HG03139 (cell line): Measurements from ENCODE around the gene ADH1A.
"Not testable (repeated sequence)": the region's sequence is repeated elsewhere in the genome, so short reads cannot be mapped to it uniquely, and the experiment has no call there.

Experiments used
- ATAC-seq: cut with Tn5 transposase; IDR thresholded peaks from one replicate; pipeline ENCODE4 v1.9.1; 2021; ENCODE audit not compliant: unreplicated experiment

The ADH1A gene

DNA sequence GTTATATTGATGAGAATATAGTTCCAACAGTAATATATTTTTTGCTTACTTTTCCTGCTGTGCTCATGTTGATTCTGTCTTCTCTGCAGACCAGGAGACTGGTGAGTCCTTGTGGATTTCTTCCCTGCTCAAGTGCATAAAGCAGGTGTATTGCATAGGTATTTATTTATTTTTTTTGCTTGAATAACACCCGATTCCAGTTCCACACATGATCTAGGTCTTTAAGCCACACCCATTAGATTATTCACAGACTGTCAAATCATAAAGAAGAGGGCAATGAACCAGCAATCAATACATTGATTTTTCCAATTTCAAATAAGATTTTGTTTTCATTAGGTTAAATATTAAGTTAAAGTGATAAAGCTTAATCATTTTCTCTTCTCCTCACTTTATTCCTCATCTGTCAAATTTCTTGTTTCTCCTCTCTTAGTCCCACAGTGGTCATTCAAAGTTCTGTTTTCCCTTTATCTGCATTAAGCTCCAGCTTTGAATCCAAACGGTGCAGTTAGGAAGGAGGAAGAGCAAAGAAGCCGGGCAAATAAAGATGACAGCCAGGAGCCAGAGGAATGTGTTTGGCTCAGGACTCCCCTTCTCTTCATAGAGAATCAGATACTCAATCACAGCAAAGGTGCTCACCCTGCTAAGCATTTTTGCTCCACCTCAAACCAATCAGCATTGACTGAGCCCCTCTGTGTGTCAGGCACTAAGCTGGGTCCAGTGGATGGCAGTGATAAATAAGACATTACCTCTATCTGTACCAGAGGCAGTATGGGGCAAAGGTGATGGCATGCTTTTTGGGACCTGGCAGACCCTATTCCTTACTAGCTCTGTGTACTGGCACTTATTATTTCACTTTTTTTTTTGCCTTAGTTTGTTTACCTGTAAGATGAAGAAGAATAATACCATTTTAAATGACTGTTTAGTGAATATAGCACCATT, at the start of gene ADH1A:
Gene ADH1A (minus strand): TSS at position 138 of the 939 bp plus-strand sequence. CDS start 71 bp downstream, at position 67.
- ATAC-seq: no peak

DNA sequence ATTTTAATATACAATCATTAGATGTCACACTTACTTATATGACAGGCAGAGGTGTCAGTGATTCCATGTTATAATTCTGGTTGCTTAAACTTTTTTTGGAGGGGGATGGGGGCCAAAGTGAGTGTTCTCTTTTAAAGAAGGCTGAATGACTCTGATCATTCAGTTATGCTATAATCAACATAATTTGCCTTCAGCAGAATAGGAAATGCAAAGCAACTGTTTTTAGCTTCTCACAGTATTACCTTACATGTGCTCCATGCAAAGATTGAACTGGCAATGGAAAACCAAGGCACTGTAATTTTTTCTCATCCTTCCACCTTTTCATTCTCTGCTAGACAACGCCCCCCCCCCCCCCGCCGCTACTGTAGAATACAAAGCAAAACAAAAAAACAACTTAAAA, 48.4 kb upstream of the ADH1A start:
- ATAC-seq: no peak

DNA sequence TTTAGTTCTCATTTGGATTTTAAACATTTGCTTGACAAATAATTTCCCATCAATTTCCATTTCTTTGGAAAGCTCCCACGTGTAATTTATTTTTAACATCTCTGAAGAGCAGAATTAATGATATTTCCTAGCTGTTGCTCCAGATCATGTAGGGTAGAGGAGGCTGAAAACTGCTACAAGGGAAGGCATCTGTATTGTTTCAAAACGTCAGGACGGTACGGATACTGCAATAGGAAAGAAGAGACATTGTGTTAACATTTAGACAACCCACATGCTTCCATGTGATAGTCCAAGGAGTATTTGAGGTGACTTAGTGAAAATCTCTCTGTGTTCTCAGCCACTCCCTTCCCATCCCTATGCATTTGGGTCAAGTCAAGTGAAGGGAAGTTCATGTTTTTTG, 45.8 kb upstream of the ADH1A start:
- ATAC-seq: no peak

DNA sequence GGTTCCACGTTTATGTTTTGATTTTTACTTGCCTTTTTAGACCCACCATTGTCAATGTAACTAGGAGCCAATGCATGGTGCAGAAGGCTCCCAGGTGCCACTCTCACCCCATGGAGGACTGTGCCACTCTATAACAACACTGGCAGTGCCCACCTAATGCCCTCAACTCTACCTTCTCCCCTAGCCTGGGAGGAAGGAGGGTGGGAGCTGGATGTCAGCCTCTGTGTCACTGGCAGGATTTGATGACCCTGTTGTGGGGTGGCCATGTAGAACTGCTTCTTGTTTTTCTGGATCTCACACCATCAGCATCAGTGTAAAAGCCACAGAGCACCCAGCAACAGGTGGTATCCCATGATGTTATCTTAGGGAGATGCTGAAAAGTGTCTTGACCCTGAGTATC, 44.1 kb upstream of the ADH1A start:
- no peak for ATAC-seq

DNA sequence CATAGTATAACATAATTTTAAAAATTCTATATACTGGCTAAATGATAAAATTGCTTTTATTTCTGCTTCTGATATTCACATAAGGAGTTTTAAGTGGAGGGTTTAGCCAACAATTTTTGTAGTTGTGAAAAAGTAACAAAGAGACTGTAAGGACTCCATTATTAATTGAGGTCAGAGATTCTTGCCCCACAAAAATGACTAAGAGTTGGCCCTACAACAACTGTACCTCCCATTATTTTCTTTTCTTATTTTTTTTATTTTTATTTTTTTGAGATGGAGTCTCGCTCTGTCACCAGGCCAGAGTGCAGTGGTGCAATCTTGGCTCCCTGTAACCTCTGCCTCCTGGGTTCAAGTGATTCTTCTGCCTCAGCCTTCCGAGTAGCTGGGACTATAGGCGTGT, 39.9 kb upstream of the ADH1A start:
- no peak for ATAC-seq

DNA sequence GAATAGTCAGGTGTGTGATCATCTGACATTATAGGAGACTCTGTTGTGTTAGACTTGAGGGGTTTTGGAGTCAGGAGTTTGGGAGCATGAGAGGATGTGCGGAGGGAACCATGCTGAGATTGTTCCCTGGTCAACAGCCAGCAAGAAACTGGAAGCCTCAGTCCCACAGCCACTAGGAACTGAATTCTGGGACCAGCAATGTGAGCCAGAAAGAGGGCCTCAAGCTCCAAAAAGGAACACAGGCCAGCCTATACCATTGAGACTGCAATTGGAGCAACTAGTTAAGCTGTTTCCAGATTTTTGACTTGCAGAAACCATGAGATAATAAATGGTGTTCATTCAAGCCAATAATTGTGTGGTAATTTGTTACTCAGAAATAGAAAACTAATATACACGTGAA, 39.1 kb upstream of the ADH1A start:
- no peak for ATAC-seq

DNA sequence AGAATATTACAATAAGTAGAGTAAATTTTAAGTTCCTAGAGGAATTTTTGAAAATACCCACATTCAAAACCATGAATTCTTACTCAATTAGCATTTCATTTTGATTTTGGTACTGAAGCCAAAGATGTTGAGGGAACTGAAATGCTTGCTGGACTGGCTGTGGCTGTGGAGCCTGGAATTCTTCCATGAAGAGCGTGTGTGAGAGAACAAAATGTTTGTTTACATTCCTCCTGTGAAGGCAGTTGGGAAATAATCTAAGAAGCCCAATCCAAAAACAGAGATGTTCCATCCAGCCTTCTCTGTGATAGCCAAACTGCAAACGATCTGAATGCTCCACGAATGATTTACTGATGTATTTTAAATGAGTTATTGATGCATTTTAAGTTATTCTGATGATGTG, 34.2 kb upstream of the ADH1A start:
- ATAC-seq: no peak

DNA sequence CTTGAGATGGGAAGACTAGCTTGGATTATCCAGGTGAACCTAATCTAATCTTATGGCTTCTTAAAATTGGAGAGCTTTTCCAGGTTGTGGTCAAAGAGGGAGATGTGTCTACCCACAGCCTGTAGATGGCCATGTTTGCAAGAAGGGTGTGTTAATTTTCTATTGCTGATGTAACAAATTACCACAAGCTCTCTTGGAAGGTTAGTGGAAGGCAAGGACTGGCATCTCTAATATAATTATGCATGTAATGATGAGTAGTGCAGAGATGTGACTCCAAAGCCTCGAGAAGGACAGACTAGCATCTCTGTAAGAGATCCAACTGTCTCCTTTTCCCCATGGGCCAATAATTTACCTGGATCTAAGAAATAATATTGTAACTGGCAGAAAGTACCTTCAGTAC, 33.6 kb upstream of the ADH1A start:
- no peak for ATAC-seq

DNA sequence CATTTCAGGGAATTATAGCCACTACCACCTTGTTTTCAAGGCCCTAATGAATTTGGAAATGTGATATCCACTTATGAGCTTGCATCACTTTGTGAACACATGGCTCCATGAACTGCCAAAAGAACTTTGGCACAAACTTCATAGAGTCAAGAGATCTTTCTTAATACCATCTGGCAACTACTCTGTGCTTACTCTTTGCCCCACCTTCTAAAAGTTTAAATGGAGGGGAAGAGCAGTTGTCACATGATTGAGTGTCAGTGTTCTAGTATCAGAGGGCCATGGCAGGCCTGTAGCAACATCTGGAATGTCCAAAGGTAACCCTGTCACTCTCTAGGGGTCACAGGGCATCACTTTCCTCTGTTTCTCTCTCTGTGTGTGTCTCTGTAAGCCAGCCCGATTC, 33.0 kb upstream of the ADH1A start:
- ATAC-seq: no peak

DNA sequence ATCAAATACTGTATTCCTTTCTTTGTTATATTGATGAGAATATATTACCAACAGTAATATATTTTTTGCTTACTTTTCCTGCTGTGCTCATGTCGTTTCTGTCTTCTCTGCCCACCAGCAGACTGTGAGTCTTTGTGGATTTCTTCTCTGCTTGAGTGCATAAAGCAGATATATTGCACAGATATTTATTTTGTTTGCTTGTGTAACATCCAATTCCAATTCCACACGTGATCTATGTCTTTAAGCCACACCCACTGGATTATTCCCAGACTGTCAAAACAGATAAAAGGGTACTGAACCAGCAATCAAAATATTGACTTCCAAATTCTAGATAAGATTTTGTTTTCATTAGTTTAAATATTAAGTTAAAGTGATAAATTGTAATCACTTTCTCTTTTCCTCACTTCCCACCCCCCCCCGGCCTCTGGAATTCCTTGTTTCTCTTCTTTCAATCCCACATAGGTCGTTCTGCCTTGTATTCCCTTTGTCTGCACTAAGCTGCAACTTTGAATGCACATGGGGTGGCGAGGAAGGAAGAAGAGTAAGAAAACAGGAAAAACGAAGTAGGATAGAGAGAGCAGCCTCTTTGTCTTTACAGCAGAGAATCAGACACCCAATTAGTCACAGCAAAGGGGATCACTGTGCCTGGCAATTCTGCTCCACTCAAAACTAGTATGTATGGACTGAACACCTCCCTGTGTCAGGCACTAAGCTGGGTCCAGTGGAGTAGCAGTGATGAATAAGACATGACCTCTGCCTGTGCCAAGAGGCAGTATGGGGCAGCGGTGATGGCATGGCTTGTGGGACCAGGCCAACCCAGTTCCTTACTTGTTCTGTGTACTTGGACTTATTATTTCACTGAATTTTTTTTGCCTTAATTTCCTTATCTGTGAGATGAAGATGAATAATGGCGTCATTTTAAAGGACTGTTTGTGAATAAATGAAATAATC, 30.7 kb upstream of the ADH1A start, which contains the start of gene ADH1B:
Gene ADH1B (minus strand): TSS at position 161 of the 951 bp plus-strand sequence. CDS start 70 bp downstream, at position 91.
- ATAC-seq: no peak

DNA sequence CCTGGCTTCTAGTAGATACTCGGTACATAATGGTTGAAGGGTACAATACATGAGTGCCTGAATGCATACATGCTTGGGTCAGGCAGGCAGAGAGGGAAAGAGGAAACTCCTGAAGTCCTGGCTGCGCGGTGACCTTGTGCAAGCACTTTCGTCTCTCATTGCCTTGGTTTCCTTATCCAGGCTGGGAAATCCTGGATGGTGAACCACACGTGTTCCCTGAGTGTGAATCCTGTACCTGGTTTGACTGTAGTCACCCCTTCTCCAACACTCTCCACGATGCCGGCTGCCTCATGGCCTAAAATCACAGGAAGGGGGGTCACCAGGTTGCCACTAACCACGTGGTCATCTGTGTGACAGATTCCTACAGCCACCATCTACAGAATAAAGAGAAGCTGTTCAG, 27.0 kb upstream of the ADH1A start:
- not testable (repeated sequence) for ATAC-seq

DNA sequence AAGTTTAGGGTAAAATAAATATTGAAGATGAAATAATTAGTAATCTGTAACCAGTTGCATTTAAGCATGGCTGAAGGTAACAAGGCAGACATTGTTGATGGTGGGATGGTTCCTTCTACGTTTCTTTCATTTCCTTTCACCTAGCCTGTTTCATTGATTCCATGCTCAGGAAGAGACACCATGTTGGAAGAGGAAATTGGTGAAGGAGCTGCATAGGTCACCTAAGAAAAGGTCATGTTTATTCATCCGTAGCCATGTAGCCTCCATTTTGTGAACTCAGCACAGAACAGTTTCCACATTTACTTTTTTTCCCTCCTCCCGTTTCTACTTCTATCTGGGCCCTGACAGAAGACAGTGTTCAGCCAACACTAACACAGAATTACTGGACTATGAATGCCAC, 26.6 kb upstream of the ADH1A start:
- ATAC-seq: no peak

DNA sequence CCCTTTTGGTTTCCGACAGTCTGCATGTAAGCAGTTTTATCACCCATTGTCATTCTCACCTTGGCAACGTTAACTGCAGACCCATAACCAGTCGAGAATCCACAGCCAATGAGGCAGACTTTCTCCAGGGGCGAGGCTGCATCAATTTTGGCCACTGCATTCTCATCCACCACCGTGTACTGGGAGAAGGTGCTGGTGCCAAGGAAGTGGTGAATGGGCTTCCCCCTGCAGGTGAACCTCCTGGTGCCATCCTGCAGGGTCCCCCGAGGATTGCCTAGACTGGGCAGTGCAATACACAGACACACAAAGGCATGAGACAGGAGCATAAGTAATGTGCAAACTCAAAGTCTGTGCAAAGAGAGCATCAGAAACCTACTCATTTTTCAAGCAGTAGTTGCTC, 25.1 kb upstream of the ADH1A start:
- ATAC-seq: no peak

DNA sequence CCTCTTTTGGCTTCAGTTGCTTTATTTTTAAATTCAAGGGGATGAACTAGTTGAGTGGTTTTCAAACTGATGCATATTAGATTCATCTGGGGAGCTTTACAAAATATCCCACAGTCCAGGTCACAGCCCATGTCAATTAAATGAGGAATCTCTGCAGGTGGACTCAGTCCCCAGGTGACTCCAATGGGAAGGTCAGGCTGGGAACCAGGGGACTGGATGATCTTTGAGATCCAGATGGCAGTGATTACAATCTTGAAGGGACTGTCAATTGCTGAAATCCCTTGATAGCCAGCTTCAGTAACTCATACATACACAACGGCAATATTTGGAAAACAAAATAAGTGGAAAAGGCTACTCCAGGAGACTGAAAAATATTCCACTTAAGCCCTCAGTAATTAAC, 23.4 kb upstream of the ADH1A start:
- ATAC-seq: no peak

DNA sequence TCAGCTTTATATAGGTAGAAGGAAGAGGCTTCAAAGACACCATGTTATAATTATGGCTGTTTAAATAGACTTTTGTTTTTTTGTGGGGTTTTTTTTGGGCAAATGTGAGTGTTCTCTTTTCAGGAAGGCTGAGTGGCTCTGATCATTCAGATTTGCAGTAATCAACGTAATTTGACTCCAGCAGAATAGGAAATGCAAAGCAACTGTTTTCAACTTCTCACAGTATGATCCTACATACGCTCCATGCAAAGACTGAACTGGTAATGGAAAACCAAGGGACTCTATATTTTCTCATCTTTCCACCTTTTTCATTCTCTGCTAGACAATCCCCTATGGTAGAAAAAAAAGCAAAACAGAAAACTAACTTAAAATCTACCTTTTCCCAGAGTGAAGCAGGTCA, 19.6 kb upstream of the ADH1A start:
- no peak for ATAC-seq

DNA sequence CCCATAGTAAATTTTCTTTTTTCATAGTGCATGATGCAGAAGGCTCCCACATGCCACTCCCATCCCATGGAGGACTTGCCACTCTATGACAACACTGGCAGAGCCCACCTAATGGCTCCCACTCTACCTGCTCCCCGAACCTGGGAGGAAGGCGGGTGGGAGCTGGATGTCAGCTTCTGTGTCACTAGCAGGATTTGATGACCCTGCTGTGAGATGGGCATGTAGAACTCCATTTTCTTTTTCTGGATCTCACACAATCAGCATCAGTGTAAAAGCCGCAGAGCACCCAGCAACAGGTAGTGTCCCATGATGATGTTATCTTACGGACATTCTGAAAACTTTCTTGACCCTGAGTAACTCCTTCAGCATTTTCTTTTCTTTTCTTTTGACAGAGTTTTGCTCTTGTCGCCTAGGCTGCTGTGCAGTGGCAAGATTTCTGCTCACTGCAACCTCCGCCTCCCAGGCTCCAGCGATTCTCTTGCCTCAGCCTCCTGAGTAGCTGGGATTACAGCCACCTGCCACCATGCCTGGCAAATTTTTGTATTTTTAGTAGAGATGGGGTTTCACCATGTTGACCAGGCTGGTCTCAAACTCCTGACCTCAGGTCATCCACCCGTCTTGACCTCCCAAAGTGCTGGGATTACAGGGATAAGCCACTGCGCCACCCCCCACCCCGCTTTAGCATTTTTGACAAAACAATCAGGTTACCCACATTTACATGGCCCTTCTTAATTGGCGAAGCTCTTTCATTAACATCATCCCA, 15.0 kb upstream of the ADH1A start:
- no peak for ATAC-seq

DNA sequence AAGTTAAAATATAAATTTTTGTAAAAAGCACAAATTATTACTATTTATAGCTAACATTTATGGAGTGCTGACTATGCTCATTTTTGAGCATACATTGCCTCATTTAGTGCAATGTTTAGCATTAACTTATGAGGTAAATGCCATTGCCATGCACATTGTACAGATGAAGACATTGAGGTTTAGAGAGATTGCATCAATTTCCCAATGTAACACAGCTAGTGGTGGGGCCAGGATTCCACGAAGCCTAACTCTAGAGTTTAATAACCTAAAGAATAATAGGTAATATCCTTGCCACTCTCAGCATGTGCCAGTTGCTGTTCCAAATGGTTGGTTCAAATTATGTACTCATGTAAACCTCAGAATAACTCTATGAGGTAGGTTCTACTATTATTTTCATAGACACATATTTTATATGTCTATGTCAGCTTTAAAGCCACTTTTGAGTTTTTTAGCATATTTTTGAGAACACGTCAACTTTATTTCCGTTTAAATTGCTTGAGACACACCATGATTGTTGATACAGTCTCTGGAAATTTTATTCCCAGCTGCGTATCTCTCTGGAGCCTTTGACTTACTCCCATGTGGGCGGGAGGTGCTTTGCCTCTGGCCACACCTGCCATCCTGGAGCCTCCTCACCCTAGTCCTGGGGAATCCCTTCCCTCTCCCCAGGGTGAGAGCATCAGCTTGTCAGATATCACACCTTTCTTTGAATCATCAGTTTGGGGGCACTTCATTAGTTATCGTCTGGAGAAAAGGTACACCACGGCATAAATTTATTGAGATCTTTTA, 10.8 kb upstream of the ADH1A start:
- no peak for ATAC-seq

DNA sequence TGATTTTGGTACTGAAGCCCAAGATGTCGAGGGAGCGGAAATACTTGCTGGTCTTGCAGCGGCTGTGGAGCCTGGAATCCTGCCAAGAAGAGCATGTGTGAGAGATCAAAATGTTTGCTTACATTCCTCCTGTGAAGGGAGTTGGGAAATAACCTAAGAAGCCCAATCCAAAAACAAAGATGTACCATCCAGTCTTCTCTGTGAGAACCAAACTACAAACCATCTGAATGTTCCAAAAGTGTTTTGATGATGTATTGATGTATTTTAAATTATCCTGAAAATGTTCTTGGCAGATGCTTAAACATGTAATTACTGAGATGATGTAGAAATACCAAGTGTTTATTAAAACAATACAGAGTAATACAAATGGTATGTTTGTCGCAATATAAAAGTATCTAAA, 10.1 kb upstream of the ADH1A start:
- no peak for ATAC-seq

DNA sequence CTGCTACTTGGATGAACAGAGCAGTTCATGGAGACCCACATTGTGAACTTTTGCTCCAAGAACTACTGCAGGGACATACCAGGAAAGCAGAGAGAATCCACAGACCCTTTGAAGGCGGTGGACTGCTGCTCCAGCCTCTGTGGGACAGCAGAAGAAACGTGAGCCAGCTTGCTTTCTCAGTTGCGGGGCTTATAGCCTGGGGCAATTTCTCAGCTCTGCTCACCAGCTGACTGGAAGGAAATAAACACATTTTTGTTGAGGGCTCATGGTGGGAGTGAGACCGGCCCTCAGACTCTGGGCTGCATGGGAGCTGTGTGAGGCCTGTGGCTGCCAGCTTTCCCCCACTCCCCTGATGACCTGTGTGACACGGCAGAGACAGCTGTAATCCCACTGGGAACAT, 2.6 kb upstream of the ADH1A start:
- ATAC-seq: no peak

DNA sequence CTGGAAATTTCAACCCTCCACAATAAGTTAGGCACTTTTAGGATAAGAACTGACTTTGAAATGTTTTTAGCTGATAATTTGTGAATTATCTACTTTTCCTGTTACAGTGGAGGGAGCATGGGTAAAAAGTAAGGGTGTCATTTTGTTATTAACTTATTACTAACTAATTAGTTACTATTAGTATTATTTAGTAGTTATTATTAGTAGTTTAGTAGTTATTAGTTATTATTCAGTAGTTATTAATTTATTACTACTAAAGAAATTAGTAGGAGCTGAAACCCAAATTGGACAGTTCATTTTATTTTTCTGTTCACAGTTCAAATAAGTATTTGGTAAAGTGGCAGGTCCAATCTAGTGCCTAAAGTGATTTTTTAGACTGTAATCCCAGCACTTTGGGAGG, 5.4 kb downstream of the ADH1A start:
- no peak for ATAC-seq
